Measurements from ENCODE around the gene NPC1.

DNA sequence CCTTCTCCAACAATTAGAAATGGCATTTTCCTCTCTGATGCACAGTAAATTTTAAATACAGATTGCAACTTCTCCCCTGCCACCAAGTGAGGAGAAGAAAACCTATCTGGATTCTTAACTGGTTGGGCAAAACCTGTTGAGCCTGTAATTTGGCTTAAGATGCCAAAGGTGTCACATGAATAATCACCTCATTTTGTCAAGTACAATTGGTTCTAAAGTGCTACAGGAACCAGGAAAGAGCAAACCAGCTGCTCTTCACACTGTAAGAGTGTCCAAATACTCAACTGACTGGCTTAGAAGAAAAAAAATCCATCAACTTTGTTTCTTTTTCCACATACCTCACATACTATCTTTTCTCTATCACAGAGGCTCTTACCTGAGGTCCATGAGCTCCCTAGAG is 35.4 kb downstream of the NPC1 start:
- TF ChIP-seq, protein P1, sequence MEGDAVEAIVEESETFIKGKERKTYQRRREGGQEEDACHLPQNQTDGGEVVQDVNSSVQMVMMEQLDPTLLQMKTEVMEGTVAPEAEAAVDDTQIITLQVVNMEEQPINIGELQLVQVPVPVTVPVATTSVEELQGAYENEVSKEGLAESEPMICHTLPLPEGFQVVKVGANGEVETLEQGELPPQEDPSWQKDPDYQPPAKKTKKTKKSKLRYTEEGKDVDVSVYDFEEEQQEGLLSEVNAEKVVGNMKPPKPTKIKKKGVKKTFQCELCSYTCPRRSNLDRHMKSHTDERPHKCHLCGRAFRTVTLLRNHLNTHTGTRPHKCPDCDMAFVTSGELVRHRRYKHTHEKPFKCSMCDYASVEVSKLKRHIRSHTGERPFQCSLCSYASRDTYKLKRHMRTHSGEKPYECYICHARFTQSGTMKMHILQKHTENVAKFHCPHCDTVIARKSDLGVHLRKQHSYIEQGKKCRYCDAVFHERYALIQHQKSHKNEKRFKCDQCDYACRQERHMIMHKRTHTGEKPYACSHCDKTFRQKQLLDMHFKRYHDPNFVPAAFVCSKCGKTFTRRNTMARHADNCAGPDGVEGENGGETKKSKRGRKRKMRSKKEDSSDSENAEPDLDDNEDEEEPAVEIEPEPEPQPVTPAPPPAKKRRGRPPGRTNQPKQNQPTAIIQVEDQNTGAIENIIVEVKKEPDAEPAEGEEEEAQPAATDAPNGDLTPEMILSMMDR (IDR thresholded peaks at IDR 0.05) = no peak
- TF ChIP-seq MAX (CRISPR knock-in tag; IDR thresholded peaks at IDR 0.05) (no peak), ZNF138 (CRISPR knock-in tag; conservative IDR thresholded peaks at IDR 0.05) (no peak), MYBL2 (CRISPR knock-in tag; IDR thresholded peaks at IDR 0.05) (no peak), NR1H2 (CRISPR knock-in tag; IDR thresholded peaks at IDR 0.05) (no peak), HMGXB4 (CRISPR knock-in tag; IDR thresholded peaks at IDR 0.05) (no peak), NR2C2 (CRISPR knock-in tag; IDR thresholded peaks at IDR 0.05) (no peak), ATF2 (CRISPR knock-in tag; IDR thresholded peaks at IDR 0.05; ENCODE audit: borderline replicate concordance, low read depth) (no peak), PRDM15 (CRISPR knock-in tag; IDR thresholded peaks at IDR 0.05) (no peak), MXD4 (CRISPR knock-in tag; IDR thresholded peaks at IDR 0.05; ENCODE audit: borderline replicate concordance) (no peak)
- TF ChIP-seq, protein P2, sequence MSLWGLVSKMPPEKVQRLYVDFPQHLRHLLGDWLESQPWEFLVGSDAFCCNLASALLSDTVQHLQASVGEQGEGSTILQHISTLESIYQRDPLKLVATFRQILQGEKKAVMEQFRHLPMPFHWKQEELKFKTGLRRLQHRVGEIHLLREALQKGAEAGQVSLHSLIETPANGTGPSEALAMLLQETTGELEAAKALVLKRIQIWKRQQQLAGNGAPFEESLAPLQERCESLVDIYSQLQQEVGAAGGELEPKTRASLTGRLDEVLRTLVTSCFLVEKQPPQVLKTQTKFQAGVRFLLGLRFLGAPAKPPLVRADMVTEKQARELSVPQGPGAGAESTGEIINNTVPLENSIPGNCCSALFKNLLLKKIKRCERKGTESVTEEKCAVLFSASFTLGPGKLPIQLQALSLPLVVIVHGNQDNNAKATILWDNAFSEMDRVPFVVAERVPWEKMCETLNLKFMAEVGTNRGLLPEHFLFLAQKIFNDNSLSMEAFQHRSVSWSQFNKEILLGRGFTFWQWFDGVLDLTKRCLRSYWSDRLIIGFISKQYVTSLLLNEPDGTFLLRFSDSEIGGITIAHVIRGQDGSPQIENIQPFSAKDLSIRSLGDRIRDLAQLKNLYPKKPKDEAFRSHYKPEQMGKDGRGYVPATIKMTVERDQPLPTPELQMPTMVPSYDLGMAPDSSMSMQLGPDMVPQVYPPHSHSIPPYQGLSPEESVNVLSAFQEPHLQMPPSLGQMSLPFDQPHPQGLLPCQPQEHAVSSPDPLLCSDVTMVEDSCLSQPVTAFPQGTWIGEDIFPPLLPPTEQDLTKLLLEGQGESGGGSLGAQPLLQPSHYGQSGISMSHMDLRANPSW (CRISPR knock-in tag; conservative IDR thresholded peaks at IDR 0.05; ENCODE audit: low read depth) = no peak
- TF ChIP-seq, protein P3, sequence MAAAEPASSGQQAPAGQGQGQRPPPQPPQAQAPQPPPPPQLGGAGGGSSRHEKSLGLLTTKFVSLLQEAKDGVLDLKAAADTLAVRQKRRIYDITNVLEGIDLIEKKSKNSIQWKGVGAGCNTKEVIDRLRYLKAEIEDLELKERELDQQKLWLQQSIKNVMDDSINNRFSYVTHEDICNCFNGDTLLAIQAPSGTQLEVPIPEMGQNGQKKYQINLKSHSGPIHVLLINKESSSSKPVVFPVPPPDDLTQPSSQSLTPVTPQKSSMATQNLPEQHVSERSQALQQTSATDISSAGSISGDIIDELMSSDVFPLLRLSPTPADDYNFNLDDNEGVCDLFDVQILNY (CRISPR knock-in tag; IDR thresholded peaks at IDR 0.05) = no peak
- TF ChIP-seq, protein P4, sequence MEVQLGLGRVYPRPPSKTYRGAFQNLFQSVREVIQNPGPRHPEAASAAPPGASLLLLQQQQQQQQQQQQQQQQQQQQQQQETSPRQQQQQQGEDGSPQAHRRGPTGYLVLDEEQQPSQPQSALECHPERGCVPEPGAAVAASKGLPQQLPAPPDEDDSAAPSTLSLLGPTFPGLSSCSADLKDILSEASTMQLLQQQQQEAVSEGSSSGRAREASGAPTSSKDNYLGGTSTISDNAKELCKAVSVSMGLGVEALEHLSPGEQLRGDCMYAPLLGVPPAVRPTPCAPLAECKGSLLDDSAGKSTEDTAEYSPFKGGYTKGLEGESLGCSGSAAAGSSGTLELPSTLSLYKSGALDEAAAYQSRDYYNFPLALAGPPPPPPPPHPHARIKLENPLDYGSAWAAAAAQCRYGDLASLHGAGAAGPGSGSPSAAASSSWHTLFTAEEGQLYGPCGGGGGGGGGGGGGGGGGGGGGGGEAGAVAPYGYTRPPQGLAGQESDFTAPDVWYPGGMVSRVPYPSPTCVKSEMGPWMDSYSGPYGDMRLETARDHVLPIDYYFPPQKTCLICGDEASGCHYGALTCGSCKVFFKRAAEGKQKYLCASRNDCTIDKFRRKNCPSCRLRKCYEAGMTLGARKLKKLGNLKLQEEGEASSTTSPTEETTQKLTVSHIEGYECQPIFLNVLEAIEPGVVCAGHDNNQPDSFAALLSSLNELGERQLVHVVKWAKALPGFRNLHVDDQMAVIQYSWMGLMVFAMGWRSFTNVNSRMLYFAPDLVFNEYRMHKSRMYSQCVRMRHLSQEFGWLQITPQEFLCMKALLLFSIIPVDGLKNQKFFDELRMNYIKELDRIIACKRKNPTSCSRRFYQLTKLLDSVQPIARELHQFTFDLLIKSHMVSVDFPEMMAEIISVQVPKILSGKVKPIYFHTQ (CRISPR knock-in tag; IDR thresholded peaks at IDR 0.05) = no peak
